IMR-90 (cell line): ENCODE data around the gene DGKD. TPM values are rescaled to one million over a fixed set of nuclear protein-coding genes. Genes with fewer than 3 reads are reported as not detected.

ENCODE experiments used
- ATAC-seq: fragments of 200-7000 bp; cut with Tn5 transposase; 2 replicates; pipeline ENCODE4 v1.9.1; 2020; ENCODE audit warnings: low read depth, mild to moderate bottlenecking, moderate library complexity
- BruUV-seq: library from RNA; stranded (reverse); fragments of 400-500 nt; replicated peaks from 2 replicates; lab custom pipeline; 2021; lab: Mats Ljungman, UMichigan
- CTCF ChIA-PET: fragments of 300-600 bp; formaldehyde crosslinking; extraction: SDS; loops from one replicate; lab custom pipeline; 2021; ENCODE audit warnings: antibody characterized with exemption; lab: Yijun Ruan, JAX
- POLR2A ChIA-PET: fragments of 300-600 bp; sonication (Branson Sonifier 250); formaldehyde crosslinking; loops from one replicate; lab custom pipeline; 2022; ENCODE audit warnings: antibody characterized with exemption; ENCODE audit not compliant: unreplicated experiment; lab: Charles Lee
- DNase-seq: peaks from one replicate; pipeline ENCODE4 v3.0.0; 2013
- H2AFZ ChIP-seq: replicated peaks from 2 replicates; pipeline ENCODE3; 2013; ENCODE audit warnings: low read length, mild to moderate bottlenecking; ENCODE audit not compliant: poor library complexity
- H2AK5ac ChIP-seq: 2 replicates; pipeline ENCODE4 v1.6.1; 2013; ENCODE audit warnings: low read depth, low read length, inconsistent platforms
- H2AK9ac ChIP-seq: replicated peaks from 2 replicates; pipeline ENCODE3; 2013; ENCODE audit warnings: mild to moderate bottlenecking, low read depth, low read length, moderate library complexity; ENCODE audit not compliant: poor library complexity
- H2BK120ac ChIP-seq: 2 replicates; pipeline ENCODE4 v1.6.1; 2013; ENCODE audit warnings: low read depth, low read length, inconsistent platforms
- H2BK15ac ChIP-seq: 3 replicates; pipeline ENCODE4 v1.6.1; 2013; ENCODE audit warnings: low read depth, low read length, inconsistent platforms
- H2BK20ac ChIP-seq: 2 replicates; pipeline ENCODE4 v1.6.1; 2013; ENCODE audit warnings: low read depth, mild to moderate bottlenecking, inconsistent platforms, low read length, moderate library complexity
- H2BK5ac ChIP-seq: 2 replicates; pipeline ENCODE4 v1.6.1; 2013; ENCODE audit warnings: mild to moderate bottlenecking, low read depth, low read length, inconsistent platforms; ENCODE audit not compliant: poor library complexity, severe bottlenecking
- H3K14ac ChIP-seq: replicated peaks from 2 replicates; pipeline ENCODE4 v1.6.1; 2013; ENCODE audit warnings: low read depth, low read length, inconsistent platforms
- H3K18ac ChIP-seq: 2 replicates; pipeline ENCODE4 v1.6.1; 2013; ENCODE audit warnings: low read depth, low read length, control low read depth
- H3K23ac ChIP-seq: 2 replicates; pipeline ENCODE4 v1.6.1; 2013; ENCODE audit warnings: low read depth, low read length, inconsistent platforms
- H3K27ac ChIP-seq: 2 replicates; pipeline ENCODE4 v1.5.1; 2013; ENCODE audit warnings: mild to moderate bottlenecking, control low read depth, low read length; ENCODE audit not compliant: insufficient read depth
- H3K27me3 ChIP-seq: 2 replicates; pipeline ENCODE4 v1.6.1; 2013; ENCODE audit warnings: low read length; ENCODE audit not compliant: control insufficient read depth, insufficient read depth
- H3K36me3 ChIP-seq: 2 replicates; pipeline ENCODE4 v1.6.1; 2013; ENCODE audit warnings: low read length, mixed read lengths; ENCODE audit not compliant: control insufficient read depth, insufficient read depth
- H3K4ac ChIP-seq: 2 replicates; pipeline ENCODE4 v1.6.1; 2013; ENCODE audit warnings: low read depth, low read length, inconsistent platforms
- H3K4me1 ChIP-seq: 2 replicates; pipeline ENCODE4 v1.6.1; 2013; ENCODE audit warnings: low read length, mixed read lengths; ENCODE audit not compliant: control insufficient read depth, insufficient read depth
- H3K4me2 ChIP-seq: 2 replicates; pipeline ENCODE4 v1.6.1; 2013; ENCODE audit warnings: low read depth, mild to moderate bottlenecking, control low read depth, low read length, moderate library complexity
- H3K4me3 ChIP-seq: 2 replicates; pipeline ENCODE4 v1.5.1; 2013; ENCODE audit warnings: low read depth, mild to moderate bottlenecking, control low read depth, low read length, moderate library complexity; ENCODE audit not compliant: insufficient read depth
- H3K56ac ChIP-seq: 2 replicates; pipeline ENCODE4 v1.6.1; 2013; ENCODE audit warnings: low read length, inconsistent platforms; ENCODE audit not compliant: insufficient read depth; ENCODE audit errors: extremely low read depth
- H3K79me1 ChIP-seq, 2 experiments: 2 replicates each; pipeline ENCODE4 v1.6.1; 2013; ENCODE audit warnings: low read length in 2 of 2, inconsistent platforms in 1 of 2, low read depth in 1 of 2
- H3K9ac ChIP-seq: 2 replicates; pipeline ENCODE4 v1.6.1; 2013; ENCODE audit warnings: low read depth, low read length, control low read depth
- H3K9me1 ChIP-seq: 2 replicates; pipeline ENCODE4 v1.6.1; 2013; ENCODE audit warnings: low read length, inconsistent platforms; ENCODE audit not compliant: insufficient read depth
- H3K9me3 ChIP-seq: 2 replicates; pipeline ENCODE4 v1.6.1; 2013; ENCODE audit warnings: low read length; ENCODE audit not compliant: control insufficient read depth, insufficient read depth
- H4K20me1 ChIP-seq: 2 replicates; pipeline ENCODE4 v1.6.1; 2013; ENCODE audit warnings: low read length, inconsistent platforms; ENCODE audit not compliant: insufficient read depth
- H4K5ac ChIP-seq: 2 replicates; pipeline ENCODE4 v1.6.1; 2013; ENCODE audit warnings: mild to moderate bottlenecking, low read depth, low read length, control low read depth
- H4K8ac ChIP-seq, 2 experiments: 2 replicates each; pipeline ENCODE4 v1.6.1; 2013; ENCODE audit warnings: low read depth in 2 of 2, low read length in 2 of 2, control low read depth in 1 of 2, inconsistent platforms in 1 of 2
- H4K91ac ChIP-seq: 2 replicates; pipeline ENCODE4 v1.6.1; 2013; ENCODE audit warnings: low read depth, low read length, inconsistent platforms; ENCODE audit not compliant: insufficient read depth
- BHLHE40 ChIP-seq: fragments of 150-350 bp; IDR thresholded peaks from 2 replicates; pipeline ENCODE4 v1.6.1; 2016; ENCODE audit warnings: mild to moderate bottlenecking, low read depth, low read length
- CEBPB ChIP-seq: IDR thresholded peaks from 2 replicates; pipeline ENCODE4 v1.6.1; 2012; ENCODE audit warnings: low read depth, low read length, improper control_type of control experiment
- CHD1 ChIP-seq: IDR thresholded peaks from 2 replicates; pipeline ENCODE4 v1.6.1; 2012; ENCODE audit warnings: low read depth, low read length, improper control_type of control experiment
- CTCF ChIP-seq: conservative IDR thresholded peaks from 2 replicates; pipeline ENCODE4 v1.5.1; 2012; ENCODE audit warnings: mild to moderate bottlenecking, low read depth, low read length, improper control_type of control experiment
- MXI1 ChIP-seq: IDR thresholded peaks from 2 replicates; pipeline ENCODE4 v1.6.1; 2012; ENCODE audit warnings: low read depth, mild to moderate bottlenecking, low read length, moderate library complexity, borderline replicate concordance
- RCOR1 ChIP-seq: IDR thresholded peaks from 2 replicates; pipeline ENCODE4 v1.6.1; 2012; ENCODE audit warnings: mild to moderate bottlenecking, low read length, improper control_type of control experiment; ENCODE audit not compliant: insufficient replicate concordance
- RFX5 ChIP-seq: IDR thresholded peaks from 2 replicates; pipeline ENCODE4 v1.8.0; 2012; ENCODE audit warnings: low read depth, mild to moderate bottlenecking, low read length, moderate library complexity
- SMC3 ChIP-seq: fragments of 150-350 bp; IDR thresholded peaks from 2 replicates; pipeline ENCODE4 v1.6.1; 2016; ENCODE audit warnings: low read depth, mild to moderate bottlenecking, antibody characterized with exemption, low read length, moderate library complexity
- WGBS, 2 experiments: methylation state at CpG; one replicate each; pipeline versions ENCODE4 v1.1.5 to v1.1.7; 2013; ENCODE audit warnings: missing lambda C conversion rate in 2 of 2; ENCODE audit not compliant: insufficient read length in 1 of 2; ENCODE audit errors: extremely low coverage in 2 of 2; 5-methylcytosine and 5-hydroxymethylcytosine counted together
- dilution Hi-C: fragments of 300-500 bp; cut with HindIII; formaldehyde crosslinking; loops from one replicate; pipeline ENCODE4 v1.14.3; 2018; ENCODE audit warnings: low sequenced_read_pairs; ENCODE audit not compliant: unreplicated experiment
- in situ Hi-C: fragments of 300-500 bp; cut with MboI; formaldehyde crosslinking; loops from 3 replicates; pipeline ENCODE4 v1.14.3; 2019; ENCODE audit warnings: low sequenced_read_pairs, inconsistent platforms, mixed read lengths
- intact Hi-C: fragments of 100-400 bp; cut with micrococcal nuclease; formaldehyde crosslinking; loops from 2 replicates; pipeline ENCODE4 v1.10.0; 2022
- polyA plus RNA-seq, 3 experiments: library from polyadenylated mRNA; depleted of rRNA; stranded (reverse); fragments of >200 nt; gene quantifications; 2 replicates each; pipeline ENCODE4 v1.2.3, GENCODE V29; 2012; ENCODE audit warnings: low replicate concordance in 1 of 3
- total RNA-seq: library from RNA; depleted of rRNA; stranded (reverse); fragments of >200 nt; gene quantifications from 2 replicates; pipeline ENCODE4 v1.2.3, GENCODE V29; 2012

The DGKD gene
- total and polyA plus RNA-seq, 2 of the 4 experiments (the other 2 are of a cell fraction): 6.5 to 10.1 TPM

- Histone ChIP-seq H4K5ac (no peak overlapping the region), H2BK15ac (no peak overlapping the region), H2AK9ac (peak overlapping the region; percentile 52), H3K23ac (no peak overlapping the region), H2BK20ac (no peak overlapping the region), H4K20me1 (peaks cover 15% of the 10 kb centered on the region), H3K9me1 (peaks cover 16% of the 10 kb centered on the region), H3K79me1 (peaks cover 24 to 55% of the 10 kb centered on the region in 2 experiments), H2BK120ac (no peak overlapping the region), H2AFZ (no peak overlapping the region), H3K9ac (no peak overlapping the region), H2AK5ac (no peak overlapping the region; the same call in 1 of the 2 replicates), H3K4me1 (peaks cover 24% of the 10 kb centered on the region), H3K4me3 (no peak overlapping the region), H3K4me2 (no peak overlapping the region), H3K9me3 (no peaks in the 10 kb centered on the region), H3K27ac (no peak overlapping the region), H2BK5ac (no peak overlapping the region), H3K56ac (no peak overlapping the region), H3K27me3 (no peaks in the 10 kb centered on the region), H4K91ac (0 out of 2 replicates have a peak overlapping the region, but pooled peaks have one; percentile 4), H4K8ac (no peak overlapping the region), H3K36me3 (no peaks in the 10 kb centered on the region), H3K14ac (no peak overlapping the region), H3K4ac (no peak overlapping the region; the same call in 1 of the 2 replicates), H3K18ac (no peak overlapping the region)
- ChIA-PET POLR2A (interaction anchor here (0.5 kb wide), 1 partner anchor 173 kb away, joined by 6 read pairs; no protein-coding TSS in a partner anchor), CTCF (no interaction called here)
- WGBS, 2 experiments: 85% methylated on average over 4 of the region's 12 CpGs; no CpG with 5 or more reads in 1 of the 2 experiments
- no TSS peak for BruUV-seq
- in situ Hi-C loops: no loop called here
- no peak for ATAC-seq
- TF ChIP-seq CTCF: no peak
- no peak for TF ChIP-seq CEBPB
- no peak for TF ChIP-seq RCOR1
- TF ChIP-seq MXI1: no peak
- no peak for TF ChIP-seq CHD1
- no peak for TF ChIP-seq BHLHE40
- TF ChIP-seq RFX5: no peak
- peak; percentile 14; the same call in 1 of the 2 replicates for TF ChIP-seq SMC3
- dilution Hi-C loops: no loop called here
- intact Hi-C loops: no loop called here
- no peak for DNase-seq
Observed at GRCh38 chr2:233384811-233385488, 30.7 kb downstream of the DGKD start.
